ENCODE results near the gene EEF1A1.

DNA sequence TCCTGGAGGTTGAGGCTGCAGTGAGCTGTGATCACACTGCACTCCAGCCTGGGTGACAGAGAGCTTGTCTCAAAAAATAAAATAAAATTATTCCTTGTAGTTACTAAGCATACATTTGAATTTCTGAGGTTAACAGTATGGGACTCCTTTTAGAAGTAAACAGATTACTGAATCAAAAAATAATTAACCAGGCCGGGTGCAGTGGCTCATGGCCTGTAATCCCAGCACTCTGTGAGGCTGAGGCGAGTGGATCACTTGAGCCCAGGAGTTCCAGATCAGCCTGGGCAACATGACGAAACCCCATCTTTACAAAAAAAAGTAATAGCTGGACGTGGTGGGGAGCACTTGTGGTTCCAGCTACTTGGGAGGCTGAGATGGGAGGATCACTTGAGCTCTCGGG, 22.1 kb upstream of the EEF1A1 start:
- TF ChIP-seq, protein P1, sequence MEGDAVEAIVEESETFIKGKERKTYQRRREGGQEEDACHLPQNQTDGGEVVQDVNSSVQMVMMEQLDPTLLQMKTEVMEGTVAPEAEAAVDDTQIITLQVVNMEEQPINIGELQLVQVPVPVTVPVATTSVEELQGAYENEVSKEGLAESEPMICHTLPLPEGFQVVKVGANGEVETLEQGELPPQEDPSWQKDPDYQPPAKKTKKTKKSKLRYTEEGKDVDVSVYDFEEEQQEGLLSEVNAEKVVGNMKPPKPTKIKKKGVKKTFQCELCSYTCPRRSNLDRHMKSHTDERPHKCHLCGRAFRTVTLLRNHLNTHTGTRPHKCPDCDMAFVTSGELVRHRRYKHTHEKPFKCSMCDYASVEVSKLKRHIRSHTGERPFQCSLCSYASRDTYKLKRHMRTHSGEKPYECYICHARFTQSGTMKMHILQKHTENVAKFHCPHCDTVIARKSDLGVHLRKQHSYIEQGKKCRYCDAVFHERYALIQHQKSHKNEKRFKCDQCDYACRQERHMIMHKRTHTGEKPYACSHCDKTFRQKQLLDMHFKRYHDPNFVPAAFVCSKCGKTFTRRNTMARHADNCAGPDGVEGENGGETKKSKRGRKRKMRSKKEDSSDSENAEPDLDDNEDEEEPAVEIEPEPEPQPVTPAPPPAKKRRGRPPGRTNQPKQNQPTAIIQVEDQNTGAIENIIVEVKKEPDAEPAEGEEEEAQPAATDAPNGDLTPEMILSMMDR (IDR thresholded peaks at IDR 0.05; ENCODE audit: low read depth, low read length) = no peak
- TF ChIP-seq EZH2phosphoT487 (IDR thresholded peaks at IDR 0.05; ENCODE audit: low read depth) = no peak

Data from OCI-LY3 (cell line).